Neural cell (in vitro differentiated cells): Measurements from ENCODE around the gene CRLF1. TPM values are rescaled to one million over a fixed set of nuclear protein-coding genes. Genes with fewer than 3 reads are reported as not detected.
A peak's percentile ranks its signal among the peaks of the same experiment; 100 is the strongest.
"Not testable (repeated sequence)": the region's sequence is repeated elsewhere in the genome, so short reads cannot be mapped to it uniquely, and the experiment has no call there.

Source experiments
- H2AFZ ChIP-seq: fragments of 200-600, 300-800 bp; sonication (generic), shearing (Covaris generic); 2 replicates; pipeline ENCODE4 v1.6.0; 2014; ENCODE audit warnings: low read depth, mild to moderate bottlenecking, antibody characterized with exemption, low read length, moderate library complexity
- H3F3A ChIP-seq: fragments of 200-600 bp; shearing (Covaris generic); 2 replicates; pipeline ENCODE4 v1.6.1; 2016; ENCODE audit warnings: mild to moderate bottlenecking, moderate library complexity, mixed read lengths, antibody characterized with exemption, low read length; ENCODE audit not compliant: insufficient read depth, poor library complexity, severe bottlenecking
- H3K27ac ChIP-seq: fragments of 200-600, 300-800 bp; sonication (generic), shearing (Covaris generic); 2 replicates; pipeline ENCODE4 v1.5.1; 2014; ENCODE audit warnings: mild to moderate bottlenecking, low read length, moderate library complexity
- H3K27me3 ChIP-seq: fragments of 300-800, 200-600 bp; sonication (generic), shearing (Covaris generic); 2 replicates; pipeline ENCODE4 v1.6.0; 2014; ENCODE audit warnings: mild to moderate bottlenecking, low read depth, low read length, moderate library complexity; ENCODE audit not compliant: insufficient read depth
- H3K36me3 ChIP-seq: fragments of 300-800, 200-600 bp; sonication (generic), shearing (Covaris generic); 2 replicates; pipeline ENCODE4 v1.5.1; 2014; ENCODE audit warnings: mild to moderate bottlenecking, antibody characterized with exemption, low read length, moderate library complexity; ENCODE audit not compliant: insufficient read depth
- H3K4me2 ChIP-seq: fragments of 300-800, 200-600 bp; sonication (generic), shearing (Covaris generic); 2 replicates; pipeline ENCODE4 v1.6.0; 2014; ENCODE audit warnings: mild to moderate bottlenecking, low read length
- H3K4me3 ChIP-seq: fragments of 300-800, 200-600 bp; sonication (generic), shearing (Covaris generic); 2 replicates; pipeline ENCODE4 v1.5.1; 2014; ENCODE audit warnings: mild to moderate bottlenecking, low read length, moderate library complexity
- H3K79me2 ChIP-seq: fragments of 200-600 bp; shearing (Covaris generic); replicated peaks from 2 replicates; pipeline ENCODE4 v1.6.0; 2014; ENCODE audit warnings: mild to moderate bottlenecking, low read length, moderate library complexity; ENCODE audit not compliant: insufficient read depth
- H3K9ac ChIP-seq: fragments of 300-800, 200-600 bp; sonication (generic), shearing (Covaris generic); 2 replicates; pipeline ENCODE4 v1.6.1; 2016; ENCODE audit warnings: mild to moderate bottlenecking, low read length, mixed read lengths
- H3K9me2 ChIP-seq: fragments of 200-600 bp; shearing (Covaris generic); 2 replicates; pipeline ENCODE4 v1.6.1; 2016; ENCODE audit warnings: mild to moderate bottlenecking, low read length, mixed read lengths; ENCODE audit not compliant: insufficient read depth
- H3K9me3 ChIP-seq: fragments of 200-600, 300-800 bp; sonication (generic), shearing (Covaris generic); 2 replicates; pipeline ENCODE4 v1.6.1; 2016; ENCODE audit warnings: mild to moderate bottlenecking, mixed run types, low read length, moderate library complexity, mixed read lengths
- H4K20me1 ChIP-seq: fragments of 200-600 bp; shearing (Covaris generic); 2 replicates; pipeline ENCODE4 v1.6.1; 2016; ENCODE audit warnings: mild to moderate bottlenecking, mixed run types; ENCODE audit not compliant: insufficient read depth
- CTCF ChIP-seq: fragments of 450-650 bp; IDR thresholded peaks from 2 replicates; pipeline ENCODE4 v1.5.1; 2014; ENCODE audit warnings: antibody characterized with exemption, mild to moderate bottlenecking, moderate library complexity; ENCODE audit not compliant: poor library complexity, severe bottlenecking
- EP300 ChIP-seq: fragments of 450-650 bp; conservative IDR thresholded peaks from 2 replicates; pipeline ENCODE4 v1.6.1; 2014; ENCODE audit warnings: antibody characterized with exemption, mild to moderate bottlenecking, moderate library complexity; ENCODE audit not compliant: poor library complexity, severe bottlenecking
- EZH2 ChIP-seq: fragments of 200-600, 300-800 bp; shearing (Covaris generic), sonication (generic); IDR thresholded peaks from 2 replicates; pipeline ENCODE4 v1.6.1; 2014; ENCODE audit warnings: antibody characterized with exemption, low read length, borderline replicate concordance, mild to moderate bottlenecking; ENCODE audit not compliant: insufficient read depth, poor library complexity, severe bottlenecking
- MXI1 ChIP-seq: fragments of 450-650 bp; conservative IDR thresholded peaks from 2 replicates; pipeline ENCODE4 v1.6.1; 2014; ENCODE audit warnings: antibody characterized with exemption, mild to moderate bottlenecking; ENCODE audit not compliant: poor library complexity, severe bottlenecking
- POLR2AphosphoS5 ChIP-seq: IDR thresholded peaks from 2 replicates; pipeline ENCODE4 v1.6.1; 2012
- RAD21 ChIP-seq: fragments of 450-650 bp; conservative IDR thresholded peaks from 2 replicates; pipeline ENCODE4 v1.6.1; 2014; ENCODE audit warnings: antibody characterized with exemption, mild to moderate bottlenecking, moderate library complexity
- REST ChIP-seq: IDR thresholded peaks from 2 replicates; pipeline ENCODE4 v1.6.1; 2012; ENCODE audit warnings: borderline replicate concordance
- SMC3 ChIP-seq: fragments of 450-650 bp; conservative IDR thresholded peaks from 2 replicates; pipeline ENCODE4 v1.6.1; 2014; ENCODE audit warnings: antibody characterized with exemption, mild to moderate bottlenecking, moderate library complexity; ENCODE audit not compliant: poor library complexity
- TAF1 ChIP-seq: IDR thresholded peaks from 2 replicates; pipeline ENCODE4 v1.6.1; 2012; ENCODE audit warnings: low read depth
- polyA plus RNA-seq: library from polyadenylated mRNA; depleted of rRNA; stranded (reverse); fragments of >200 nt; gene quantifications from 2 replicates; pipeline ENCODE4 v1.2.3, GENCODE V29; 2014

CRLF1 gene
- polyA plus RNA-seq, 1 donor from 2014 or later: 14.2 TPM

DNA sequence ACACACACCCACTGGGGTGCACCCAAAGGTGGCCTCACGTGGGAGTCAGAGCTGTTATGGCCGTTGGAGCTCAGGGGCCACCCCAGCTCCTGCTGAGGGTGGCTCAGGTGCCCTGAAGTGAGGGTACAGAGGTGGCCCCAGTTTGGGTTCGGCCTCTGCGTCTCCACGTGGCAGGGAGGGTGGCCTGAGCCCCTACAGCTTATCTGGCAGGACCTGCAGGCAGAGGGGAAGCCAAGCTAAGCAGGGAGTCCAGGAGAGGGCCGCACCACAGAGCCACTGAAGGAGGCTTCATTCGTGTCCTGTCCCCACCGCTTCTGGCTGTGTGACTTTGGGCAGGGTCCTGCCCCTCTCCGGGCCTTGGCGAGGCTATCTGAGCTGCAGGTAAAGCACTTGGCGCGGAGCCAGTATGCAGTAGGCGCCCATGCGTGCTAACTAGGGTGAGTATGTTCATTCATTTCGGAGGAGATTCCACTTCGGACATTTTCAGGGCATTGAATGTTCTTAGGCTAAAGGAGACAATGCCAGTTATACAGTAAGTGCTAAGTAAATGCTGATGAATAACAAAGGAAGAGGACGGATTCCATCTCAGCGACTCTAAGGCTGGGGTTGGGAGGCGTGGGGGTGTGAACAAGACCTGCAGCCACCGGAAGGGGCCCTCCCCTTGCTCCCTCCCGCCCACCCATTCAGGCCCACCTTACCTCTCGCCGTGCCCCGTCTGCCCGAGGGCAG lies 13.1 kb downstream of the CRLF1 start:
- Histone ChIP-seq H3K27ac (no peak overlapping the region), H4K20me1 (no peaks in the 10 kb centered on the region), H3K27me3 (no peaks in the 10 kb centered on the region), H3K9ac (peak overlapping the region; percentile 60), H3K9me2 (no peaks in the 10 kb centered on the region), H3K79me2 (no peaks in the 10 kb centered on the region), H2AFZ (no peak overlapping the region), H3K4me2 (no peak overlapping the region), H3K4me3 (peak overlapping the region; percentile 65), H3K36me3 (no peaks in the 10 kb centered on the region), H3F3A (no peaks in the 10 kb centered on the region), H3K9me3 (no peaks in the 10 kb centered on the region)
- TF ChIP-seq CTCF: no peak

DNA sequence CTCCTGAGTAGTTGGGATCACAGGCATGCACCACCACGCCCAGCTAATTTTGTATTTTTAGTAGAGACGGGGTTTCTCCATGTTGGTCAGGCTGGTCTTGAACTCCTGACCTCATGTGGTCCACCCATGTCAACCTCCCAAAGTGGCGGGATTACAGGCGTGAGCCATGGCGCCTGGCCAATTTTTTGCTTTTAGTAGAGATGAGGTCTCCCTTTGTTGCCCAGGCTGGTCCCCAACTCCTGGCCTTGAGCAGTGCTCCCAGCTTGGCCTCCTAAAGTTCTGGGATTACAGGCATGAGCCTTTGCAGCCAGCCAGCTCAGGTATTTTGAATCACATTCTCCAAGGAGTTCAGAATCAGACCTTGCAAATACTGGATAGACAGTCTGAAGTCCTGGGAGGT lies 13.9 kb downstream of the CRLF1 start:
- not testable (repeated sequence) for H3K79me2 ChIP-seq, H3K36me3 ChIP-seq, H3K4me2 ChIP-seq, H3K4me3 ChIP-seq, H3F3A ChIP-seq, H3K27ac ChIP-seq, H3K9me3 ChIP-seq, H2AFZ ChIP-seq, H3K9ac ChIP-seq, H3K9me2 ChIP-seq, H4K20me1 ChIP-seq, H3K27me3 ChIP-seq

DNA sequence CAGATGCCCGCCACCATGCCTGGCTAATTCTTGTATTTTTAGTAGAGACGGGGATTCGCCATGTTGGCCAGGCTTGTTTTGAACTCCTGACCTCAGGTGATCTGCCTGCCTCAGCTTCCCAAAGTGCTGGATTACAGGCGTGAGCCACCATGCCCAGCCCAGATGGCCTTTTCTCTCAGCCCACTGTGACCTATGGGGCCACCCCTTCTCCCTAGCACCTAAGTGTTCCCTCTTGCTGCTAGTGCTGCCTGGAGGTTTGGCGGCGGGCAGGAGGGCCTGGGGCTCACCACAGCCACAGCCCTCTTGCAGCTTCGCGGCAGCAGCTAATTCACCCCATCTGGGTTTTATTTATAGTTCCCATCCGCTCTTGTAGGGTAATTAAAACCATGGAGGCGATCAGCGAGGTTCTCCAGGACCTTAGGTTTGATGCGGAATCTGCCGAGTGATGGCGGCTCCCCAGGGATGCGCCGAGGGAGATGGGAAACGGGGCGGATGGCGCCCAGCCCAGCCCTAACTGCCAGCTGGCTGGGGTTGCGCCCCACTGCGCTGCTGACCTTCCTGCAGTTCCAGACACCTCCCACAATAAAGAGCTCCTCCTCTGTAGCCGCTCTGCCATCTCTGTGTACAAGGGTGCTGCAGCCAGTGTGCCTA lies 14.7 kb downstream of the CRLF1 start:
- no peaks in the 10 kb centered on the region for H3K36me3 ChIP-seq
- H3K27ac ChIP-seq: no peak overlapping the region
- no peaks in the 10 kb centered on the region for H4K20me1 ChIP-seq
- no peaks in the 10 kb centered on the region for H3F3A ChIP-seq
- no peaks in the 10 kb centered on the region for H3K9me2 ChIP-seq
- H3K4me3 ChIP-seq: no peak overlapping the region
- no peak overlapping the region for H3K4me2 ChIP-seq
- no peaks in the 10 kb centered on the region for H3K79me2 ChIP-seq
- H3K27me3 ChIP-seq: no peaks in the 10 kb centered on the region
- TF ChIP-seq EP300 (no peak), CTCF (no peak), POLR2AphosphoS5 (no peak), RAD21 (no peak), EZH2 (no peak), SMC3 (no peak), TAF1 (no peak), MXI1 (no peak), REST (no peak)
- H3K9me3 ChIP-seq: no peaks in the 10 kb centered on the region
- no peak overlapping the region for H3K9ac ChIP-seq
- no peak overlapping the region for H2AFZ ChIP-seq
